Neural progenitor cell (in vitro differentiated cells): Measurements from ENCODE around the gene ACER1.

Experiments used
- EZH2 ChIP-seq: fragments of 200-600 bp; sonication (generic); IDR thresholded peaks from 2 replicates; pipeline ENCODE4 v1.6.1; 2017; ENCODE audit warnings: antibody characterized with exemption, mild to moderate bottlenecking, moderate library complexity
- EZH2phosphoT487 ChIP-seq: fragments of 200-600 bp; sonication (generic); IDR thresholded peaks from 2 replicates; pipeline ENCODE4 v1.6.1; 2017; ENCODE audit warnings: antibody characterized with exemption
- TF ChIP-seq, protein P1 (sequence below): fragments of 200-600 bp; sonication (generic); IDR thresholded peaks from 2 replicates; pipeline ENCODE4 v1.5.1; 2017; ENCODE audit warnings: antibody characterized with exemption, mild to moderate bottlenecking

DNA sequence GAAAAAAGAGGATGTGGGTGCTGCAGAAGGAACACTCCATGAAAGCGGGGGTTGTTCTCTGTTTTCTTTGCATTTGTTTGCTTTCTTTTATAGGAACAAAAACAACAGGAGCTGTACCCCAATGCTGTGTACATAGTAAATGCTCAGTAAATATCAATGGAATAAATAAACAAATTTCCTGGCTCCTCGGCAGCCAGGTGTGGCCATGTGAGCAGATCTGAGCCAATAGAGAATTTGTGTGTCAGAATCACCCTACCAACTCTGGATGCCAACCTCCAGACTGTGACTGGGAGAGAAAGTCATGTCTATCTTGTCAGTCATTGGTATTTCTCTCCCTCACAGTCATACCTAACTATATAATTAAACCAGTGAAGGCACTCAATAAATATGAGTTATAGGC, 17.3 kb upstream of the ACER1 start:
- TF ChIP-seq, protein P1, sequence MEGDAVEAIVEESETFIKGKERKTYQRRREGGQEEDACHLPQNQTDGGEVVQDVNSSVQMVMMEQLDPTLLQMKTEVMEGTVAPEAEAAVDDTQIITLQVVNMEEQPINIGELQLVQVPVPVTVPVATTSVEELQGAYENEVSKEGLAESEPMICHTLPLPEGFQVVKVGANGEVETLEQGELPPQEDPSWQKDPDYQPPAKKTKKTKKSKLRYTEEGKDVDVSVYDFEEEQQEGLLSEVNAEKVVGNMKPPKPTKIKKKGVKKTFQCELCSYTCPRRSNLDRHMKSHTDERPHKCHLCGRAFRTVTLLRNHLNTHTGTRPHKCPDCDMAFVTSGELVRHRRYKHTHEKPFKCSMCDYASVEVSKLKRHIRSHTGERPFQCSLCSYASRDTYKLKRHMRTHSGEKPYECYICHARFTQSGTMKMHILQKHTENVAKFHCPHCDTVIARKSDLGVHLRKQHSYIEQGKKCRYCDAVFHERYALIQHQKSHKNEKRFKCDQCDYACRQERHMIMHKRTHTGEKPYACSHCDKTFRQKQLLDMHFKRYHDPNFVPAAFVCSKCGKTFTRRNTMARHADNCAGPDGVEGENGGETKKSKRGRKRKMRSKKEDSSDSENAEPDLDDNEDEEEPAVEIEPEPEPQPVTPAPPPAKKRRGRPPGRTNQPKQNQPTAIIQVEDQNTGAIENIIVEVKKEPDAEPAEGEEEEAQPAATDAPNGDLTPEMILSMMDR = no peak
- TF ChIP-seq EZH2 (no peak), EZH2phosphoT487 (no peak)
